Activated gamma-delta T cell treated with anti-CD3 and anti-CD28 coated beads, Interleukin-2, amount 50 U/mL, for 16 hours (primary cell): ENCODE results near the gene OSER1.
"Not testable (repeated sequence)": the region's sequence is repeated elsewhere in the genome, so short reads cannot be mapped to it uniquely, and the experiment has no call there.

ENCODE experiments used
- DNase-seq: peaks from one replicate; pipeline ENCODE4 v3.0.0-alpha.2; 2020; ENCODE audit warnings: low read depth

OSER1 gene

GRCh38 chr20:44210406-44211176 lies at the start of gene OSER1:
TSS of gene OSER1 (minus strand) at chr20:44210771. CDS start at chr20:44206957, 3,814 bp downstream.
- DNase-seq = peak; percentile 97

- DNase-seq = no peak
Measured at GRCh38 chr20:44258226-44258890, 47.8 kb upstream of the OSER1 start.

- DNase-seq = no peak
Measured at GRCh38 chr20:44256961-44257360, 46.4 kb upstream of the OSER1 start.

- DNase-seq = no peak
Measured at GRCh38 chr20:44255942-44256341, 45.4 kb upstream of the OSER1 start.

- no peak for DNase-seq
Measured at GRCh38 chr20:44254073-44254472, 43.5 kb upstream of the OSER1 start.

GRCh38 chr20:44253528-44253927 lies 43.0 kb upstream of the OSER1 start:
- DNase-seq = no peak

- no peak for DNase-seq
Measured at GRCh38 chr20:44251284-44251683, 40.7 kb upstream of the OSER1 start.

GRCh38 chr20:44248410-44248759 lies 37.8 kb upstream of the OSER1 start:
- DNase-seq = no peak

- DNase-seq = no peak
Measured at GRCh38 chr20:44247586-44248409, 37.2 kb upstream of the OSER1 start.

- DNase-seq = no peak
Measured at GRCh38 chr20:44247131-44247571, 36.6 kb upstream of the OSER1 start, which contains the start of gene GDAP1L1. TSS of gene GDAP1L1 (plus strand) at chr20:44247308. CDS start at chr20:44247335, 27 bp downstream.

- no peak for DNase-seq
Measured at GRCh38 chr20:44245977-44246376, 35.4 kb upstream of the OSER1 start.

- DNase-seq = no peak
Measured at GRCh38 chr20:44241796-44242195, 31.2 kb upstream of the OSER1 start.

GRCh38 chr20:44236840-44237239 lies 26.3 kb upstream of the OSER1 start:
- not testable (repeated sequence) for DNase-seq

- DNase-seq = no peak
Measured at GRCh38 chr20:44235702-44236101, 25.1 kb upstream of the OSER1 start.

GRCh38 chr20:44234566-44235317 lies 24.2 kb upstream of the OSER1 start:
- no peak for DNase-seq

- DNase-seq = no peak
Measured at GRCh38 chr20:44233436-44234016, 23.0 kb upstream of the OSER1 start.

GRCh38 chr20:44232469-44232856 lies 21.9 kb upstream of the OSER1 start:
- DNase-seq = not testable (repeated sequence)

- DNase-seq = no peak
Measured at GRCh38 chr20:44231713-44232468, 21.3 kb upstream of the OSER1 start.

GRCh38 chr20:44231193-44231592 lies 20.6 kb upstream of the OSER1 start:
- no peak for DNase-seq

- DNase-seq = no peak
Measured at GRCh38 chr20:44228465-44229258, 18.1 kb upstream of the OSER1 start.
